Endodermal cell (in vitro differentiated cells): ENCODE results near the gene ABCF1. TPM values are rescaled to one million over a fixed set of nuclear protein-coding genes. Genes with fewer than 3 reads are reported as not detected.
A peak's percentile ranks its signal among the peaks of the same experiment; 100 is the strongest.

Experiments used
- DNase-seq: peaks from one replicate; pipeline ENCODE4 v3.0.0-alpha.2; 2017
- H3K27ac ChIP-seq: 2 replicates; pipeline ENCODE4 v1.5.1; 2013; ENCODE audit warnings: mild to moderate bottlenecking, low read depth, low read length, moderate library complexity
- H3K27me3 ChIP-seq: 2 replicates; pipeline ENCODE4 v1.6.1; 2013; ENCODE audit warnings: mild to moderate bottlenecking, low read length, moderate library complexity; ENCODE audit not compliant: insufficient read depth, control insufficient read depth, poor library complexity, severe bottlenecking
- H3K36me3 ChIP-seq: 2 replicates; pipeline ENCODE4 v1.7.0; 2013; ENCODE audit warnings: mild to moderate bottlenecking, low read length, moderate library complexity; ENCODE audit not compliant: control insufficient read depth, insufficient read depth
- H3K4me1 ChIP-seq: one replicate; pipeline ENCODE4 v1.7.0; 2013; ENCODE audit warnings: low read length; ENCODE audit not compliant: control insufficient read depth, insufficient read depth
- H3K4me3 ChIP-seq: 2 replicates; pipeline ENCODE4 v1.5.1; 2013; ENCODE audit warnings: mild to moderate bottlenecking, low read length, moderate library complexity
- H3K9ac ChIP-seq: 2 replicates; pipeline ENCODE4 v1.6.1; 2013; ENCODE audit warnings: mild to moderate bottlenecking, low read length, moderate library complexity; ENCODE audit not compliant: poor library complexity, severe bottlenecking; ENCODE audit errors: extremely low read depth
- H3K9me3 ChIP-seq: 2 replicates; pipeline ENCODE4 v1.6.1; 2013; ENCODE audit warnings: mild to moderate bottlenecking, low read length, moderate library complexity; ENCODE audit not compliant: control insufficient read depth
- H3K27ac Mint-ChIP-seq: 2 replicates; pipeline ENCODE4 v1.8.0; 2020; ENCODE audit warnings: mixed read lengths
- H3K27me3 Mint-ChIP-seq: 2 replicates; pipeline ENCODE4 v1.8.0; 2021; ENCODE audit warnings: mild to moderate bottlenecking, mixed read lengths; ENCODE audit not compliant: insufficient read depth
- H3K36me3 Mint-ChIP-seq: 2 replicates; pipeline ENCODE4 v1.8.0; 2020; ENCODE audit warnings: low read depth, mixed read lengths
- H3K4me1 Mint-ChIP-seq: 2 replicates; pipeline ENCODE4 v1.8.0; 2020; ENCODE audit warnings: mixed read lengths
- H3K4me3 Mint-ChIP-seq: 2 replicates; pipeline ENCODE4 v1.8.0; 2020; ENCODE audit warnings: mild to moderate bottlenecking, moderate library complexity, mixed read lengths
- H3K9me3 Mint-ChIP-seq: 2 replicates; pipeline ENCODE4 v1.8.0; 2020; ENCODE audit warnings: mild to moderate bottlenecking, mixed read lengths
- CTCF ChIP-seq: fragments of 200-600 bp; sonication (generic); conservative IDR thresholded peaks from 2 replicates; pipeline ENCODE4 v1.5.0; 2021; ENCODE audit warnings: antibody characterized with exemption, mild to moderate bottlenecking
- WGBS, 2 experiments: methylation state at CpG; one replicate each; pipeline versions ENCODE4 v1.1.5 to v1.1.7; 2013; ENCODE audit warnings: missing lambda C conversion rate in 2 of 2, mixed read lengths in 1 of 2; ENCODE audit not compliant: insufficient coverage in 1 of 2, insufficient read length in 1 of 2; 5-methylcytosine and 5-hydroxymethylcytosine counted together
- total RNA-seq, 2 donors: library from RNA; stranded (reverse); fragmentation: NEBNext Ultra II Directional in 1 of 2; extraction: Animal tissue kit (Norgen Biotek cat#: 25700) in 1 of 2; gene quantifications; 2 replicates in 1 of 2; 3 replicates in 1 of 2; pipeline ENCODE4 v1.2.1, GENCODE V29; 2021

Gene ABCF1
- total RNA-seq, 2 donors from 2014 or later: 84.9 to 89.3 TPM

GRCh38 chr6:30543821-30544220, 27.4 kb upstream of the ABCF1 start:
- Histone ChIP-seq H3K9ac (no peak overlapping the region), H3K27ac (no peak overlapping the region), H3K27me3 (no peaks in the 10 kb centered on the region), H3K9me3 (no peaks in the 10 kb centered on the region), H3K4me3 (no peak overlapping the region), H3K36me3 (peaks cover 22% of the 10 kb centered on the region), H3K4me1 (no peaks in the 10 kb centered on the region)
- H3K4me1 Mint-ChIP-seq: peaks cover 3% of the 10 kb centered on the region
- peaks cover 15% of the 10 kb centered on the region for H3K36me3 Mint-ChIP-seq
- H3K9me3 Mint-ChIP-seq: no peaks in the 10 kb centered on the region
- 89 to 100% methylated on average over 2 to 3 of the region's 3 CpGs for WGBS, 2 experiments
- H3K27me3 Mint-ChIP-seq: peaks cover 6% of the 10 kb centered on the region
- H3K27ac Mint-ChIP-seq: no peak overlapping the region
- DNase-seq: peak; percentile 5
- TF ChIP-seq CTCF: no peak
- H3K4me3 Mint-ChIP-seq: no peak overlapping the region

- no peak overlapping the region for H3K9ac ChIP-seq
- DNase-seq: peak; percentile 42
- Mint-ChIP-seq H3K4me3 (no peak overlapping the region), H3K27ac (no peak overlapping the region), H3K4me1 (peaks cover 3% of the 10 kb centered on the region), H3K9me3 (no peaks in the 10 kb centered on the region), H3K27me3 (peaks cover 6% of the 10 kb centered on the region), H3K36me3 (peaks cover 23% of the 10 kb centered on the region)
- no peaks in the 10 kb centered on the region for H3K9me3 ChIP-seq
- peak; percentile 80 for TF ChIP-seq CTCF
- H3K36me3 ChIP-seq: peaks cover 32% of the 10 kb centered on the region
- 50 to 53% methylated on average over 5 to 6 of the region's 6 CpGs for WGBS, 2 experiments
- H3K27ac ChIP-seq: no peak overlapping the region
- H3K27me3 ChIP-seq: no peaks in the 10 kb centered on the region
- no peak overlapping the region for H3K4me3 ChIP-seq
- H3K4me1 ChIP-seq: no peaks in the 10 kb centered on the region
These were observed 26.5 kb upstream of the ABCF1 start for GRCh38 chr6:30544666-30545272.

GRCh38 chr6:30547454-30547853, 23.8 kb upstream of the ABCF1 start:
- H3K36me3 ChIP-seq: peaks cover 57% of the 10 kb centered on the region
- no peak overlapping the region for H3K4me3 ChIP-seq
- H3K9ac ChIP-seq: no peak overlapping the region
- no peak overlapping the region for H3K27ac ChIP-seq
- no peaks in the 10 kb centered on the region for H3K4me1 ChIP-seq
- peaks cover 4% of the 10 kb centered on the region for H3K27me3 Mint-ChIP-seq
- peak; percentile 7 for DNase-seq
- no peak overlapping the region for H3K4me3 Mint-ChIP-seq
- peaks cover 43% of the 10 kb centered on the region for H3K36me3 Mint-ChIP-seq
- no peaks in the 10 kb centered on the region for H3K4me1 Mint-ChIP-seq
- no peak overlapping the region for H3K27ac Mint-ChIP-seq
- no peaks in the 10 kb centered on the region for H3K27me3 ChIP-seq
- TF ChIP-seq CTCF: no peak
- no peaks in the 10 kb centered on the region for H3K9me3 ChIP-seq
- WGBS, 2 experiments: 94 to 98% methylated on average over 6 of the region's 6 CpGs
- H3K9me3 Mint-ChIP-seq: no peaks in the 10 kb centered on the region
